RWPE2 (cell line): ENCODE measurements around the gene MELTF.

ENCODE experiments used
- ATAC-seq: fragments of 200-7000 bp; cut with Tn5 transposase; 3 replicates; pipeline ENCODE4 v1.9.1; 2021; ENCODE audit warnings: low read depth
- DNase-seq: peaks from one replicate; pipeline ENCODE4 v3.0.0-alpha.2; 2020; ENCODE audit warnings: low spot score
- H3K27ac ChIP-seq: fragments of 450-650 bp; 2 replicates; pipeline ENCODE4 v1.5.1; 2017; ENCODE audit warnings: mild to moderate bottlenecking; ENCODE audit not compliant: poor library complexity, severe bottlenecking
- H3K27me3 ChIP-seq: fragments of 250-450 bp; sonication (Bioruptor Pico); 2 replicates; pipeline ENCODE4 v1.5.1; 2021; ENCODE audit warnings: mild to moderate bottlenecking, moderate library complexity; ENCODE audit not compliant: insufficient read depth, poor library complexity, severe bottlenecking
- H3K36me3 ChIP-seq: fragments of 250-450 bp; sonication (Bioruptor Pico); 2 replicates; pipeline ENCODE4 v1.5.1; 2020; ENCODE audit warnings: low read depth, mild to moderate bottlenecking, moderate library complexity
- H3K4me1 ChIP-seq: fragments of 250-450 bp; sonication (Bioruptor Pico); 2 replicates; pipeline ENCODE4 v1.5.1; 2021; ENCODE audit warnings: mild to moderate bottlenecking, moderate library complexity; ENCODE audit not compliant: insufficient read depth, poor library complexity, severe bottlenecking
- H3K4me3 ChIP-seq: fragments of 250-450 bp; sonication (Bioruptor Pico); 2 replicates; pipeline ENCODE4 v1.5.1; 2021; ENCODE audit warnings: mild to moderate bottlenecking, moderate library complexity; ENCODE audit not compliant: severe bottlenecking
- H3K9me3 ChIP-seq: fragments of 250-450 bp; sonication (Bioruptor Pico); 2 replicates; pipeline ENCODE4 v1.5.1; 2021; ENCODE audit warnings: mild to moderate bottlenecking, moderate library complexity; ENCODE audit not compliant: severe bottlenecking
- TF ChIP-seq, protein P1 (sequence below): fragments of 450-650 bp; IDR thresholded peaks from one replicate; pipeline ENCODE4 v1.5.1; 2017; ENCODE audit warnings: mild to moderate bottlenecking, moderate library complexity; ENCODE audit not compliant: poor library complexity, severe bottlenecking

MELTF gene

DNA sequence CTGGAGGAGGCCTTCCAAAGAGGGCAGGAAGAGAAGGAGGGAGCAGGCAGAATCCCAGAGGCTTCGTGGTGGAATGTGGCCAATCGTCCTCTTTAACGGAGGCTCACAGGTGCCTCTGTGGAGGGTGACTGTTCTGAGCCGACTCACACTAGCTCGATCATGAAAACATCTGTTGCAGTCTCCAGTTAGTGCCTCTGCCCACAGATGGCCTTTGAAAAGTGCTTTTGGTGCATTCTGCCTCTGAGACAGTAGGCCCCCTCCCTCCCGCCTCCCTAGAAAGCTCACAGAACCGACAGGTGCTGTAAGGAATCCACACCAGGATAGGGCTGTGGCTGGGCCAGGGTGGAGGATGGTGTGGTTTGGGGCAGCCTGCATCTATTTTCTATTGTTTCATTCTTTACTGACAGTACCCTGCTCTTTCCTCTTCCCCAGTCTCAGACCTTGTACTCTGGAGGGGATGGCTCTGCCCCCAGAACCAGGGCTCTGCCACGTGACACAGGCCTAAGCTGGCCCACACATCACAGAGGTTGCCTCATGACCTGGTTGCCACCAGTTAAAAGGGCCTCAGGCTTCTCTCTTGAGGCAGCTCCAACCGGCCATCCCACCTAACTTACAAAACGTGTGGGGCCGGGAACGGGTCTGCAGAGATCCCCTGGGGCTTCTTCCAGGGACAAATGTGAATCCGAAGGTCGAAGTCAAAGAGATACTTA is 33.8 kb downstream of the MELTF start:
- Histone ChIP-seq H3K27me3 (no peaks in the 10 kb centered on the region), H3K4me1 (no peaks in the 10 kb centered on the region), H3K9me3 (no peaks in the 10 kb centered on the region), H3K4me3 (no peak overlapping the region), H3K36me3 (no peaks in the 10 kb centered on the region), H3K27ac (no peak overlapping the region)
- no peak for DNase-seq
- peak; percentile 9; the same call in 1 of the 3 replicates for ATAC-seq
- TF ChIP-seq, protein P1, sequence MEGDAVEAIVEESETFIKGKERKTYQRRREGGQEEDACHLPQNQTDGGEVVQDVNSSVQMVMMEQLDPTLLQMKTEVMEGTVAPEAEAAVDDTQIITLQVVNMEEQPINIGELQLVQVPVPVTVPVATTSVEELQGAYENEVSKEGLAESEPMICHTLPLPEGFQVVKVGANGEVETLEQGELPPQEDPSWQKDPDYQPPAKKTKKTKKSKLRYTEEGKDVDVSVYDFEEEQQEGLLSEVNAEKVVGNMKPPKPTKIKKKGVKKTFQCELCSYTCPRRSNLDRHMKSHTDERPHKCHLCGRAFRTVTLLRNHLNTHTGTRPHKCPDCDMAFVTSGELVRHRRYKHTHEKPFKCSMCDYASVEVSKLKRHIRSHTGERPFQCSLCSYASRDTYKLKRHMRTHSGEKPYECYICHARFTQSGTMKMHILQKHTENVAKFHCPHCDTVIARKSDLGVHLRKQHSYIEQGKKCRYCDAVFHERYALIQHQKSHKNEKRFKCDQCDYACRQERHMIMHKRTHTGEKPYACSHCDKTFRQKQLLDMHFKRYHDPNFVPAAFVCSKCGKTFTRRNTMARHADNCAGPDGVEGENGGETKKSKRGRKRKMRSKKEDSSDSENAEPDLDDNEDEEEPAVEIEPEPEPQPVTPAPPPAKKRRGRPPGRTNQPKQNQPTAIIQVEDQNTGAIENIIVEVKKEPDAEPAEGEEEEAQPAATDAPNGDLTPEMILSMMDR, result no peak

DNA sequence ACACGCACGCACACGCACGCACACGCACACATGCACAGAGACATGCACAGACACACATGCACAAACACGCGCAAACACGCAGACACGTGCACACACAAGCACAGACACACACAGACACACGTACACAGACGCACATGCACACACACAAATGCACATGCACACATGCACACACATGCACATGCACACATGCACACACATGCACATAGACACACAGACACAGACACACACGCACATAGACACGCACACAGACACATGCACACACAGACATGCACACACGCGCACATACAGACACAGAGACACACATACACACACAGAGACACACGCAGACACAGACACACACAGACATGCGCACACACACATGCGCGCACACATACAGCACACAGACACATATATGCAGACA is 34.6 kb downstream of the MELTF start:
- Histone ChIP-seq H3K36me3 (no peaks in the 10 kb centered on the region), H3K27ac (no peak overlapping the region), H3K9me3 (no peaks in the 10 kb centered on the region), H3K27me3 (no peaks in the 10 kb centered on the region), H3K4me3 (no peak overlapping the region), H3K4me1 (no peaks in the 10 kb centered on the region)
- DNase-seq (no peak), ATAC-seq (no peak)
- TF ChIP-seq, protein P1, result no peak

DNA sequence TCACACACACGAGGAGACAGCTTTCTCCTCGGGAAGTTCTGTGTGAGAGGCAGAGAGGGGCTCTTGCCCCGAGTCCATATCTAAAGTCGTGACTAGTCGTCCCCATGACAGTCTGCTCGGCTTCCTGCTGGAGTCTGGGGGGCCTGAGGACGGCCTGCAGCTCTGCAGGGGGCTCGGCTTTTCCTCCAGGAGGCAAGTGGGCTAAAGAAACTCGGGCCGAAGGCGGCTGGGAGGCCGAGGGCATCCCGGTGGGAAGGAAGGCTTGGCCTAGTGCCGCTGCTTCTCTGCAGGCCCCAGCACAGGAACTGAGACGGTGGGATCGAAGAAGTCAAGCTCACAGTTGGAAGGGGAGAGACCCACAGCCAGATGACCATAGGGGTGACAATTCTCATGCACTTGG is 35.6 kb downstream of the MELTF start:
- TF ChIP-seq, protein P1, result no peak
- Histone ChIP-seq H3K27ac (no peak overlapping the region), H3K9me3 (no peaks in the 10 kb centered on the region), H3K27me3 (no peaks in the 10 kb centered on the region), H3K4me3 (no peak overlapping the region), H3K4me1 (no peaks in the 10 kb centered on the region), H3K36me3 (no peaks in the 10 kb centered on the region)
- ATAC-seq (no peak), DNase-seq (no peak)

DNA sequence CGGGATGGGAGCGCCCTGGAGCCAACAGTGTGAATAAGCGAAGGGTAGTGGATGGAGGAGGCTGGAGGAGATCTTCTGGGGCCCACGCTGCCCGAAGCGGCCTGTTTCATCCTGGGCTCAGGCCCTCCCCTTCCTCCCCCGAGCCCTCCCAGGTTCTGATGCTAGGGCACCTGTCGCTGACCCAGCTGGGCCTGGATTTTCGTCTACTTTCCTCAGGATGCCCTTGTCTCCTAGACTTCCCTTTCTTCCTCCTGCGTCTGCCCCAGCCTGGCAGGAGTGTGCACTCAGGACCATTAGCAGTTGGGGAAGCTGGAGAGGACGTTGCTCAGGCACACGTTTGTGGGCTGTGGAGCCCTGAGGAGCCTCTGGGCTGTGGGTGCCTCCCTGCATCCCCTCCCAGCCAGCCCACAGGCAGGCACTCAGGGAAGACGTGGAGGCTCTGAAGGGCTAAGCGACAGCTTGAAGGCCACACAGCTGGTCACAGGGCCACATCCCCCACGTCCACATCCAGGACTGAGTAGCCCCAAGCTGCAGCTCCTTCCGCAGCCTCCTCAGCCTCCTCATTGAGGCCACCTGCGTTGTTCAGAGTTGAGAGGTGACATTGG is 37.1 kb downstream of the MELTF start:
- no peak overlapping the region for H3K4me3 ChIP-seq
- no peaks in the 10 kb centered on the region for H3K4me1 ChIP-seq
- no peak overlapping the region for H3K27ac ChIP-seq
- no peak for DNase-seq
- TF ChIP-seq, protein P1, result no peak
- H3K36me3 ChIP-seq, result no peaks in the 10 kb centered on the region
- no peaks in the 10 kb centered on the region for H3K9me3 ChIP-seq
- no peaks in the 10 kb centered on the region for H3K27me3 ChIP-seq
- ATAC-seq, result no peak
